HL-60 (cell line): Measurements from ENCODE around the gene PDE6B.

Experiments
- GABPA ChIP-seq: IDR thresholded peaks from 2 replicates; pipeline ENCODE4 v1.6.1; 2012; ENCODE audit warnings: low read depth
- POLR2AphosphoS5 ChIP-seq: IDR thresholded peaks from 2 replicates; pipeline ENCODE4 v1.6.1; 2012; ENCODE audit warnings: low read depth
- REST ChIP-seq: IDR thresholded peaks from 2 replicates; pipeline ENCODE4 v1.6.1; 2012; ENCODE audit warnings: low read depth; ENCODE audit not compliant: insufficient replicate concordance
- SPI1 ChIP-seq: IDR thresholded peaks from 2 replicates; pipeline ENCODE4 v1.6.1; 2012; ENCODE audit warnings: low read depth, mild to moderate bottlenecking, borderline replicate concordance
- TF ChIP-seq, protein P1 (sequence below): IDR thresholded peaks from one replicate; pipeline ENCODE4 v1.5.1; 2011; ENCODE audit warnings: low read length, control low read depth, inconsistent platforms; ENCODE audit not compliant: insufficient read depth

DNA sequence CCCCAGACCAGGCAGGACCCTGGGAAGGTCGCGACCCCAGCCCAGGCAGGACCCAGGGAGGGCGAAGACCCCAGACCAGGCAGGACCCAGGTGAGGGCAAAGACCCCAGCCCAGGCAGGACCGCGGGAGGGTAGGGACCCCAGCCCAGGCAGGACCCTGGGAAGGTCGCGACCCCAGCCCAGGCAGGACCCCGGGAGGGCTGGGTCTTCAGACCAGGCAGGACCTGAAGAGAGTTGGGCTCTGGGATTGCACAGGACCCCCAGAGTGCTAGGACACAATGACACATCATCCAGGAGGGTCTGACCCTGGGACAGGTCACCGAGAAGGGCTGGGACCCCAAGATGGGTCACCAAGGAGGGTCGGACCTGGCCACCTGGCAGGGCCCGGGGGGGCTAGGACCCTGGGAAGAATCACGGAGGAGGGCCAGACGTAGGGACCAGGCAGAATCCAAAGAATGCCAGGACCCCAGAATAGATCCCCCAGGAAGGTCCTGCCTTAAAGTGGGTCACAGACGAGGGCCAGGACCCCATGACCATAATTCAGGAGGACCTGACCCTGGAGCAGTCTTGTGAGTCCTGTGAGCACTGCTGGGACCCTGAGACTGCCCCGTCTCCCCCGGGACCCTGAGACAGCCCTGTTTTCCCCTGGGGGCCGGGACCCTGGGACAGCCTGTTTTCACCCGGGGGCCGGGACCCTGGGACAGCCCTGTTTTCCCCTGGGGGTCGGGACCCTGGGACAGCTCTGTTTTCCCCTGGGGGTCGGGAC is 81.6 kb downstream of the PDE6B start:
- TF ChIP-seq, protein P1, sequence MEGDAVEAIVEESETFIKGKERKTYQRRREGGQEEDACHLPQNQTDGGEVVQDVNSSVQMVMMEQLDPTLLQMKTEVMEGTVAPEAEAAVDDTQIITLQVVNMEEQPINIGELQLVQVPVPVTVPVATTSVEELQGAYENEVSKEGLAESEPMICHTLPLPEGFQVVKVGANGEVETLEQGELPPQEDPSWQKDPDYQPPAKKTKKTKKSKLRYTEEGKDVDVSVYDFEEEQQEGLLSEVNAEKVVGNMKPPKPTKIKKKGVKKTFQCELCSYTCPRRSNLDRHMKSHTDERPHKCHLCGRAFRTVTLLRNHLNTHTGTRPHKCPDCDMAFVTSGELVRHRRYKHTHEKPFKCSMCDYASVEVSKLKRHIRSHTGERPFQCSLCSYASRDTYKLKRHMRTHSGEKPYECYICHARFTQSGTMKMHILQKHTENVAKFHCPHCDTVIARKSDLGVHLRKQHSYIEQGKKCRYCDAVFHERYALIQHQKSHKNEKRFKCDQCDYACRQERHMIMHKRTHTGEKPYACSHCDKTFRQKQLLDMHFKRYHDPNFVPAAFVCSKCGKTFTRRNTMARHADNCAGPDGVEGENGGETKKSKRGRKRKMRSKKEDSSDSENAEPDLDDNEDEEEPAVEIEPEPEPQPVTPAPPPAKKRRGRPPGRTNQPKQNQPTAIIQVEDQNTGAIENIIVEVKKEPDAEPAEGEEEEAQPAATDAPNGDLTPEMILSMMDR: no peak
- TF ChIP-seq REST (no peak), GABPA (no peak), POLR2AphosphoS5 (no peak), SPI1 (no peak)
